Neuron (in vitro differentiated cells): Measurements from ENCODE around the gene RAB8B.
"Not testable (repeated sequence)": the region's sequence is repeated elsewhere in the genome, so short reads cannot be mapped to it uniquely, and the experiment has no call there.

Source experiments
- H2AFZ ChIP-seq: one replicate; pipeline ENCODE4 v1.6.1; 2013; ENCODE audit warnings: low read depth, mild to moderate bottlenecking, inconsistent platforms, low read length, moderate library complexity
- H3K27me3 ChIP-seq: one replicate; pipeline ENCODE4 v1.6.1; 2013; ENCODE audit warnings: low read length; ENCODE audit not compliant: insufficient read depth
- H3K36me3 ChIP-seq: one replicate; pipeline ENCODE4 v1.6.1; 2013; ENCODE audit warnings: low read length; ENCODE audit not compliant: insufficient read depth
- H3K4me1 ChIP-seq: one replicate; pipeline ENCODE4 v1.6.1; 2013; ENCODE audit warnings: low read length; ENCODE audit not compliant: insufficient read depth
- H3K4me3 ChIP-seq: 2 replicates; pipeline ENCODE4 v1.5.1; 2013; ENCODE audit warnings: mild to moderate bottlenecking, low read length, moderate library complexity
- H3K9me3 ChIP-seq: one replicate; pipeline ENCODE4 v1.6.1; 2013; ENCODE audit warnings: low read length

The RAB8B gene

GRCh38 chr15:63202861-63203260 is 13.5 kb downstream of the RAB8B start:
- Histone ChIP-seq H2AFZ (no peak overlapping the region), H3K9me3 (no peaks in the 10 kb centered on the region), H3K4me1 (peaks cover 5% of the 10 kb centered on the region), H3K36me3 (no peaks in the 10 kb centered on the region), H3K4me3 (no peak overlapping the region), H3K27me3 (no peaks in the 10 kb centered on the region)

- Histone ChIP-seq H3K27me3 (no peaks in the 10 kb centered on the region), H3K9me3 (no peaks in the 10 kb centered on the region), H3K4me3 (no peak overlapping the region), H2AFZ (no peak overlapping the region), H3K4me1 (peaks cover 5% of the 10 kb centered on the region), H3K36me3 (no peaks in the 10 kb centered on the region)
Measured at GRCh38 chr15:63203451-63204090, 14.2 kb downstream of the RAB8B start.

GRCh38 chr15:63206079-63206478 is 16.7 kb downstream of the RAB8B start:
- Histone ChIP-seq H2AFZ (no peak overlapping the region), H3K36me3 (no peaks in the 10 kb centered on the region), H3K9me3 (no peaks in the 10 kb centered on the region), H3K4me1 (peaks cover 14% of the 10 kb centered on the region), H3K4me3 (no peak overlapping the region), H3K27me3 (no peaks in the 10 kb centered on the region)

GRCh38 chr15:63208824-63209223 is 19.4 kb downstream of the RAB8B start:
- H3K36me3 ChIP-seq, H3K9me3 ChIP-seq, H3K4me3 ChIP-seq, H2AFZ ChIP-seq, H3K27me3 ChIP-seq: not testable (repeated sequence)
- peaks cover 13% of the 10 kb centered on the region for H3K4me1 ChIP-seq

GRCh38 chr15:63210151-63211091 is 21.0 kb downstream of the RAB8B start:
- H3K27me3 ChIP-seq: no peaks in the 10 kb centered on the region
- H2AFZ ChIP-seq: no peak overlapping the region
- H3K9me3 ChIP-seq: no peaks in the 10 kb centered on the region
- H3K4me1 ChIP-seq: peaks cover 9% of the 10 kb centered on the region
- no peak overlapping the region for H3K4me3 ChIP-seq
- H3K36me3 ChIP-seq: no peaks in the 10 kb centered on the region

GRCh38 chr15:63211092-63211490 is 21.7 kb downstream of the RAB8B start:
- Histone ChIP-seq H3K4me3 (no peak overlapping the region), H3K4me1 (peaks cover 9% of the 10 kb centered on the region), H3K9me3 (no peaks in the 10 kb centered on the region), H3K27me3 (no peaks in the 10 kb centered on the region), H3K36me3 (peaks cover 3% of the 10 kb centered on the region), H2AFZ (no peak overlapping the region)

- peaks cover 9% of the 10 kb centered on the region for H3K4me1 ChIP-seq
- H2AFZ ChIP-seq: no peak overlapping the region
- no peaks in the 10 kb centered on the region for H3K27me3 ChIP-seq
- H3K4me3 ChIP-seq: no peak overlapping the region
- H3K9me3 ChIP-seq: no peaks in the 10 kb centered on the region
- H3K36me3 ChIP-seq: peaks cover 3% of the 10 kb centered on the region
Measured at GRCh38 chr15:63211549-63211948, 22.1 kb downstream of the RAB8B start.

- H3K4me3 ChIP-seq: no peak overlapping the region
Measured at GRCh38 chr15:63212050-63213004, 22.9 kb downstream of the RAB8B start.

GRCh38 chr15:63218100-63218808 is 28.8 kb downstream of the RAB8B start:
- H3K27me3 ChIP-seq: no peaks in the 10 kb centered on the region
- H2AFZ ChIP-seq: no peak overlapping the region
- H3K4me1 ChIP-seq: no peaks in the 10 kb centered on the region
- H3K36me3 ChIP-seq: peaks cover 5% of the 10 kb centered on the region
- no peaks in the 10 kb centered on the region for H3K9me3 ChIP-seq
- no peak overlapping the region for H3K4me3 ChIP-seq

More at GRCh38 chr15:63212050-63213004, 22.9 kb downstream of the RAB8B start:
- Histone ChIP-seq H3K4me1 (peaks cover 9% of the 10 kb centered on the region), H3K27me3 (no peaks in the 10 kb centered on the region), H3K9me3 (no peaks in the 10 kb centered on the region), H2AFZ (no peak overlapping the region), H3K36me3 (peaks cover 3% of the 10 kb centered on the region)

GRCh38 chr15:63219196-63219710 is 29.8 kb downstream of the RAB8B start:
- H3K9me3 ChIP-seq: no peaks in the 10 kb centered on the region
- no peak overlapping the region for H2AFZ ChIP-seq
- H3K4me3 ChIP-seq: no peak overlapping the region
- H3K36me3 ChIP-seq: peaks cover 5% of the 10 kb centered on the region
- no peaks in the 10 kb centered on the region for H3K27me3 ChIP-seq
- H3K4me1 ChIP-seq: no peaks in the 10 kb centered on the region

- no peak overlapping the region for H3K4me3 ChIP-seq
- no peaks in the 10 kb centered on the region for H3K4me1 ChIP-seq
- H3K9me3 ChIP-seq: no peaks in the 10 kb centered on the region
- no peaks in the 10 kb centered on the region for H3K27me3 ChIP-seq
- no peak overlapping the region for H2AFZ ChIP-seq
- H3K36me3 ChIP-seq: peaks cover 15% of the 10 kb centered on the region
Measured at GRCh38 chr15:63221346-63221745, 31.9 kb downstream of the RAB8B start.

- peaks cover 2% of the 10 kb centered on the region for H3K4me1 ChIP-seq
- no peak overlapping the region for H2AFZ ChIP-seq
- H3K9me3 ChIP-seq: no peaks in the 10 kb centered on the region
- peaks cover 15% of the 10 kb centered on the region for H3K36me3 ChIP-seq
- no peak overlapping the region for H3K4me3 ChIP-seq
- H3K27me3 ChIP-seq: no peaks in the 10 kb centered on the region
Measured at GRCh38 chr15:63223463-63223862, 34.1 kb downstream of the RAB8B start.
